ENCODE results near the gene MGAT4B.

The MGAT4B gene

DNA sequence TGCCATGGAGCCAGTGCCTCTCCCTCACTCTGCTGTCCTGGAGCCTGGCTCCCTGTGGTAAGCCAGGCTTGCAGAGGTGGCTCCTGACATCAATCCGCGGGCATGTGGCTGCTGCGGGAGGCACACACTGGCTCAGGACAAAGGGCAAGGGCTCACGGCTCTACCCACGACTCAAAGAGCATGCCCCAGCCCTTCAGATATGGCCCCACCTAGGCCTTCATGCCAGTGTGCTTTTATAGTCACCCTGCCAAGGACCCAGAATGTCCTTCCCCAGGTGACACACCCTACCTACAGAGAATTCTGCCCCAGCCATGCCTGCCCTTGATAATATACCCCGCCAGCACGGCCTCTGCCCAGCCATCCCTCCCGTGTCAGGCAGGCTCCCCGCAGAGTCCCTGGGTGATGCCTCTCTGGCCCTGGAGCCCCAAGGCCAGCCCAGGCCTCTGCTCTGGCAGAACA is 1.6 kb downstream of the MGAT4B start:
- no peaks in the 10 kb centered on the region for H3K9me3 Mint-ChIP-seq
- peak overlapping the region; percentile 81 for H3K27ac Mint-ChIP-seq
- H3K36me3 Mint-ChIP-seq (ENCODE audit: low read depth), result peaks cover 7% of the 10 kb centered on the region
- H3K4me1 Mint-ChIP-seq (ENCODE audit: low read depth), result peaks cover 39% of the 10 kb centered on the region
- no peaks in the 10 kb centered on the region for H3K27me3 Mint-ChIP-seq
- no peak for DNase-seq
- peak overlapping the region; percentile 83 for H3K4me3 Mint-ChIP-seq

DNA sequence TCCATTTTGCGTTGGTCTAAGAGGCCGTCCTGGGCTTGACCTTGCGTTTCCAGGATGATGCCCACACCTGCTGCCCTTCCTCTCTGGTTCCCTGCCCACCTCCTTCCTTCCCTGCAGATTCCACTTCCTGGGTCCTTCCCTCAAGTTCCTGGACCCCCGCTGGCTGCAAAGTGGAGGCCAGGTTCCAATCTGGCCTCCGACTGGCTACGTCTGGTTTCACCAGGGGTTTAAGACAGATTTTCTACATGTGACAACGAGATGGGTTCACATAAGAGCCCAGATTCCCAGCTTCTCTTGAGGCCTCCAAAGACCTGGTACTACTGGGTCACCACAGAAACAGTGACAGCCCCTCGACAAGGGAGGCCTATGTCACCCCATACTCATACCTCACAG is 2.1 kb downstream of the MGAT4B start:
- Mint-ChIP-seq H3K4me1 (ENCODE audit: low read depth) (peaks cover 39% of the 10 kb centered on the region), H3K27ac (peak overlapping the region; percentile 44), H3K27me3 (no peaks in the 10 kb centered on the region), H3K4me3 (peak overlapping the region; percentile 83), H3K9me3 (no peaks in the 10 kb centered on the region), H3K36me3 (ENCODE audit: low read depth) (peaks cover 11% of the 10 kb centered on the region)
- DNase-seq, result no peak

DNA sequence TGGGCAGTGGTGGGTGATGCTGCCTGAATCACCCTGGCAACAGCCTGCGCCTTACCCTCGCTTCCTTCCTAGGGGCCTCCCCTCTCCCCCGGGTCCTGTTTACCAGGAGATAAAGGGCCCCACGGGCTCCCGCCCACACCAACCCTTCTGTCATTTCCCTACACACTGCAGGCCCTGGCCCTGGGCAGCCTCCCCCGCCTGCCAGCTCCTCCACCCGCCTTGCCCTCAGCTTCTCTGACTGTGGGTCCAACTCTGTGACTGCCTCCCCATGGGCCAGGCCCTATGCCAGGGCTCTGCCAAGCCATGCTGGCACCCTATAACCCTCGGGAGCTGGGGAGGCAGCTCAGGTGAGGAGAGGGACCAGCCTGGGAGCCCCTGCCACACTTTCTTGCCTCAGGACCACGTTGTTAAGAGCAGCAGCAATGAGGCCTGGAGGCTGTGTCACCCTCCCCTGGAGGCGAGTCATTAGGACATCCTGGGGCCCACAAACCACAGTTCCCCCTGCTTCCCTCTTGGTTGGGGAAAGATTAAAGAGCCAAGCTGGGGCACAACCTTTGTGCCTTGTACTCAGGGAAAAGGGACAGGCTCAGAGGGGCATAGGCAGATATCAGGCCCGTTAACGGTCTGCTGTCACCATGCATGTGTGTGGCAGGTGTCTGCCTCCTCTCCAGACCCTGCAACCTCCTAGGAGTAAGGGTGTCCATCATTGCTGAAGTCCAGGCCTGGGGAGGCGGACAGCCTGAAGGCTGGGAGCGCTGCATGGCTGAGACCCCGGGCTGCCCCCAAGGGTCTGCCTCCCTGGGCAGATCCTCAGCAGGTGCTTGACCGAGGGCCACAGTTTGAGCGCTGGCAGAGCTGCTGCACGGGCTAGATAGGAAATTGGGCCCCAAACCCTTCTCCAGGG is 2.8 kb downstream of the MGAT4B start:
- H3K27me3 Mint-ChIP-seq, result no peaks in the 10 kb centered on the region
- peak; percentile 68 for DNase-seq
- H3K9me3 Mint-ChIP-seq, result no peaks in the 10 kb centered on the region
- peaks cover 18% of the 10 kb centered on the region for H3K36me3 Mint-ChIP-seq (ENCODE audit: low read depth)
- peak overlapping the region; percentile 81 for H3K27ac Mint-ChIP-seq
- H3K4me1 Mint-ChIP-seq (ENCODE audit: low read depth), result peaks cover 39% of the 10 kb centered on the region
- H3K4me3 Mint-ChIP-seq, result peak overlapping the region; percentile 83

DNA sequence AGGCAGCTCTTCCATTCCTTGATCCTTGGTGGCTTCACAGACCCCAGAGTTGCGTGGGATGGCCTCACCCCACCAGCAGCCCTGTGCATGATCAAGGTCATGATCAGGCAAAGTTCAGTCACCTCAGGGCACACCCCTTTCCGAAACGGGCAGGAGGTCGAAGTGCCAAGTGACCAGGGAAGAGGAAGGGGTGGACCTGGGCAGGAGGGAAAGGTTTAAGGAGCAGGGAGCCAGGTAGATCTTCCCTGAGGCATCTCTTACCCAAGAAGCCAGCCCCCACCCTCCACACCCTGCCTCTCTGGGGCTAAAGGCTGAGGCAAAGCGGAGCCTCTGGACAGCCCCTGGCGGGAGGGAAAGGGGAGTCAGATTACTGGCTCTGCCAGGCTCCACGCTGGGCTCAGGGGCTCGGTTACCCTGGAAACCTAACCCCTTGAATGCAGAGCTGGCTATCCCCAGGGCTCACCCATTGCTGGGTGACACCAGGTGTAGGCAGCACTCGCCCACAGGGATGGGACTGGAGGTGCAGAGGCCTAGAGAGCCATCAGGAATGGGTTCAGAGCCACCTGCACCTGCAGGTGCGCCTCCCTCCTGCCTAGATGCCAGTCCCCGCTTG is 3.6 kb downstream of the MGAT4B start:
- DNase-seq, result no peak
- H3K9me3 Mint-ChIP-seq, result no peaks in the 10 kb centered on the region
- no peaks in the 10 kb centered on the region for H3K27me3 Mint-ChIP-seq
- no peak overlapping the region for H3K27ac Mint-ChIP-seq
- H3K4me3 Mint-ChIP-seq, result no peak overlapping the region
- H3K36me3 Mint-ChIP-seq (ENCODE audit: low read depth), result peaks cover 25% of the 10 kb centered on the region
- peaks cover 36% of the 10 kb centered on the region for H3K4me1 Mint-ChIP-seq (ENCODE audit: low read depth)

DNA sequence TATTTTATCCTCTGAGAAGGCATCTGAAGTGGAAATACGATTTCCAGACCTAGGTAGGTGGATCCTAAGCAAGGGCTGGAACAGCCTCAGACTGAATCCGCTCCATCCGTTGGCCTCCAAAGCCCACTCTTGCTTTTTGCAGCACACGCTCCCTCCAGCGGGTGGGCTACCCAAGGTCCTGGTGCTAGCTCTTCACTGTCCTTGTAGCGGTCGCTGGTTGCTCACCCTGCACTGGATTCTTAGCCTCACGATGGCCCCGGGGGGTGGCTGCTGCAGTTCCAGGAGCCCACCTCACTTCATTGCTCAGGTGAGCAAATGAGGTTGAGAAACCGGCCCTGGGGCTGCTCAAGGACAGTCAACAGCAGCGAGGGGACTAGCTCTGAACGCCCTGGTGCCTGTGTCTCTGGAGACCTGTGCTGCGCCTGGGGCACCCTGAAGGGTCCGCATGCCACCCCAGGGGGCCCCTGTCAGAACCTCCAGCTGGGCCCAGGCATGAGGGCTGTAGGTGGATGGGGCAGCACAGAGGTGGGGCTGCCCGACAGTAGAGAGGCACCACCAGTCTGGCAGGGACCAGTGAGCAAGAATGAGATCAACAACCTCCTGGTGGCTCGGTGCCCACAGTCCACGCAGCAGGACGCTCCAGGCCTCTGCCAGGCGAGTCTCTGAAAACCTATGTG is 4.3 kb downstream of the MGAT4B start:
- peaks cover 27% of the 10 kb centered on the region for H3K36me3 Mint-ChIP-seq (ENCODE audit: low read depth)
- DNase-seq, result no peak
- H3K27ac Mint-ChIP-seq, result no peak overlapping the region
- H3K9me3 Mint-ChIP-seq, result no peaks in the 10 kb centered on the region
- no peak overlapping the region for H3K4me3 Mint-ChIP-seq
- H3K4me1 Mint-ChIP-seq (ENCODE audit: low read depth), result peaks cover 36% of the 10 kb centered on the region
- no peaks in the 10 kb centered on the region for H3K27me3 Mint-ChIP-seq

DNA sequence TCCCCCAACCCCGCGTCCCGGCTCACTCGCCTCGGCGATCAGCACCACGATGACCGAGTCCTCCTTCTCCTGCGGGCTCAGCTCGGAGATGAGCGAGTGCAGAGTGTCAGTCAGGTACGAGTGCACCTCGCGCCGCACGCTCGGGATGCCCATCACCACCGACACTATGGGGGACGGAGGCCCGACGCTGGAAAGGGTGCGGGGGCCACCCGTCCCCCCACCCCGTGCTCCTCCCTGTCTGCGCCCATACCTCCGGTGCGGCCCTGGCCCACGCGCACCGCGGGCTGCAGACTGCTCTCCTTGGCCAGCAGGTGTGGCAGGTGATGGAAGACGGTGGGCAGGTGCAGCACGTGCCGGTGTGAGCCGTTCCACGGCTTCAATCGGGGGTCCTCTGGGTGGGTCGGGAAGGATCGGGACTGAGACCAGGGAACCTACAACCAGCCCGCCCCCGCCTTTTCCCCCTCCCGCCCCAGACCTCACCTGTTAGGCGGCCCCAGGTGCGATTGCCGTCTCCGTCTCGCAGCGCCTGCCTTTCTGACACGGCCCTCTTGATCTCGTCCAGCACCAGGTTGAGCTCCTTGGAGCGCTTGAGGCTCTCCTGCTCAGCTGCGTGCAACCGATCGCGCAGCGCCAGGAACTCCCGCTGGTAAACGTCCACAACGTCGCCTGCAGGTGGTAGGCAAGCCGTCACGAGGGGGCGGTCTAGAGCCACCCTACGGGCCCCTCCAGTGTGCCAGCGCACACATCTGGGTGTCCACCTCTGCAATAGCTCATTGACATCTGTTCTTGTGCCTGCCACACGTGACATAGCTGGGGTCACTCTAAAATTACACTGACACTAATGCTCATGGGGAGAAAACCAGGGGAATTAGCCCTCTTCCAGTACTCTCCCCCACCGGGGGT is 5.1 kb downstream of the MGAT4B start:
- Mint-ChIP-seq H3K4me3 (no peak overlapping the region), H3K27ac (no peak overlapping the region), H3K27me3 (no peaks in the 10 kb centered on the region), H3K9me3 (no peaks in the 10 kb centered on the region), H3K36me3 (ENCODE audit: low read depth) (peaks cover 34% of the 10 kb centered on the region), H3K4me1 (ENCODE audit: low read depth) (peaks cover 42% of the 10 kb centered on the region)
- peak; percentile 91 for DNase-seq

DNA sequence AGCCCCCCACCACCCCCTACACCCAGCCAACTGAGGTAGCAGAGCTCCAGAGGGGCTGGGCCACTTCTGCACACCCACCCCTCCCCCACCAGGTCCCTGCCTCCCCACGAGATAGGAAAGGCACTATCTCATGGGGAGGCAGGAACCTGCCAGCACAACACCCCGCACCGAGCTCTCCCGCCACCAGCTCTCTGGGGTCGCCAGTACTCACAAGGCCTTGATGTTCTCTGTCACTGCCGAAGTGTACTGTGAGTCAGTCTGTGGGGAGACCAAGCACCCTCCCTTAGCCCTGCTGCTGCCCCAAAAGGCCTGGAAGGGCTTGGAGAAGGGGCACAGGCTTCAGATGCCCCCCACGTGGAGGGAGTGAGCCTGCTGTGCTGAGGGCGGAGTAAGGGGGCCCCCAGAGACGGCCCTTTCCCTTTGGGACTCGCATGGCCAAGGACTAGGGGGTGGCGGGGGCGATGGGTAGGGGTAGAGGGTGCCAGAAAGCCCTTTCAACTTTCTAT is 5.9 kb downstream of the MGAT4B start:
- Mint-ChIP-seq H3K9me3 (no peaks in the 10 kb centered on the region), H3K4me1 (ENCODE audit: low read depth) (peaks cover 43% of the 10 kb centered on the region), H3K27ac (no peak overlapping the region), H3K36me3 (ENCODE audit: low read depth) (peaks cover 34% of the 10 kb centered on the region), H3K4me3 (no peak overlapping the region), H3K27me3 (no peaks in the 10 kb centered on the region)
- no peak for DNase-seq

DNA sequence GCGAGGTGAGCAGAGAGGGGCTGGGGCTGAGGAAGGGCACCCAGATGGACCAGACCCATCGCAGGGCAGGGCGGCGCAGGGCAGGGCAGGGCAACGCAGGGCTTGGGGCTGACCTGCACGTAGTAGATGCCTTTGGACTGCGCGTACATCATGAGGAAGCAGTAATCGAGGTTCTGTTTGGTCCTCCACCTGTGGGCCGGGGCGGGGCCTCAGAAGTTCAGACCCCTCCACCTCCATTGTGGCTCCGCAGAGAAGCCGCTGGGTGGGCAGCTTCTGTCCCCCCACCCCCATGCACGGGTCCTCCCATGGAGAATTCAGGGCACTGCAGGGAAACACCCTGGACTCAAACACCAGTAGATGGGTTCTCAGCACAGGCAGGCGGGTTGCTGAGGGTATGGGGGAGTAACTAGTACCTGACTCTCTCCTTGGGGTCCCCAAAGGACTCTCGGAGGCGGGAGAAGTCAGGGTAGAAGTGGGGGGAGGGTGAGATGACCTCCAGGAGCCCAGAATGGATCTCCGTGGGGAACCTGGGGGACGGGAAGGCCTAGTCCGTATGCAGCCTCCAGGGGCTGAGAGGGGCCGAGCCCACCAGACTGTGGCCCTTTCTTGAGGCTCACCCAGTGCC is 6.5 kb downstream of the MGAT4B start:
- H3K4me1 Mint-ChIP-seq (ENCODE audit: low read depth), result peaks cover 41% of the 10 kb centered on the region

DNA sequence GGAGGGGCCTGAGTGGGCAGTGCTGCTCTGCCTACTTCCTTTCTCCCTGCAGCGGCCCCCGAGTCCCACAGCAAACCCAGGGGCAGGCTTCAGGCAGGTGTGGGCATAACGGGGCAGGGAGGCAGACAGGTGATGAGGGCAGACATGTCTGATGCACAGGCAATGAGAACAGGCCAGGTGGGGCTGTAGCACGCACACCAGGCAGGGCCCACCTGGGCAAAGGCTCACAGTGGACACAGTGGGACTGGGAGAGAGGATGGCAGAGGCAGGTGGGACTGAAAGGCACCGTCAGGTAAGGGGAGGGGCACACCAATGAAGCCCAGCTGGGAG is 7.1 kb downstream of the MGAT4B start:
- H3K4me3 Mint-ChIP-seq, result no peak overlapping the region
- H3K9me3 Mint-ChIP-seq, result no peaks in the 10 kb centered on the region
- H3K36me3 Mint-ChIP-seq (ENCODE audit: low read depth), result peaks cover 34% of the 10 kb centered on the region
- peaks cover 41% of the 10 kb centered on the region for H3K4me1 Mint-ChIP-seq (ENCODE audit: low read depth)
- no peak overlapping the region for H3K27ac Mint-ChIP-seq
- DNase-seq, result no peak
- H3K27me3 Mint-ChIP-seq, result no peaks in the 10 kb centered on the region

More for the DNA sequence above, 6.5 kb downstream of the MGAT4B start:
- DNase-seq, result no peak
- Mint-ChIP-seq H3K4me3 (no peak overlapping the region), H3K27ac (no peak overlapping the region), H3K36me3 (ENCODE audit: low read depth) (peaks cover 34% of the 10 kb centered on the region), H3K9me3 (no peaks in the 10 kb centered on the region), H3K27me3 (no peaks in the 10 kb centered on the region)

DNA sequence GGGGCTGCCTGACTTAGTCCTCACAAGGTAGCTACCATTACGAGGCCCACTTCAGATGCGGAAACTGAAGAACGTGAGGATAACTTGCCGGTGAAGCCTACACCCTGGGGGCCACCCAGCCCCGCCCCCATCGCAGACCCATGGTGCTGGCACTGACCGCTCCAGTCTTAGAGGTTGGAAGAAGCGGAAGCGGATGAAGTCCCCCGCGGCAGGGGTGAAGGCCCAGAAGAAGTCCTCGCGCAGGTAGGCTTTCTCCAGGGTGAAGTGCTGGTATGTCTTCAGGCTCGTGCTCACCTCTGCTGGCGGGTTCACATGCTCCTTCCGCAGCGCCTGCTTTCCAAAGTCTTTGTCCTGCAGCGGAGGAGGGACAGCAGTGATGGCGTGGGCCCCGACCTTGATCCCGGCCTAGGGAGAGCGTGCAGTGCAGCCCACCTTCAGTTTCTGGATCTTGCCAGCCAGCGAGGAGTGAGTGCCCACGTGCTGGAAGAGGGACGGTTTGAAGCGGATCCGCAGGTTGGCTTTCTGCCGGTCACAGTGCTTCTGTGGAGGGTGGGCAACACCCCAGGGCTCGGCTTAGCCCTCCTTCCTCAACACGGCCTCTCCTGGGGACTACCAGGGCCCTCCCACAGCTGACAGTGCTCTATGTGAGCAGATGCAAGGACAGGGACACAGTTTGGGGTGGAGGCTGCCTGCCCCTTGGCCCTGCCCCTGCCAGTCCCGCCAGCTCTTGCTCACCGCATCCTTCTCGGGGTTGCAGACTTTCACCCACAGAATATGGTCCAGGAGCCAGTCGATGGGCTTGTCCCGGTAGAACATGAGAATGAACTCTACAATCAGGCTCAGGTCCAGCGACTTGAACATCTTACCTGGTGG is 7.7 kb downstream of the MGAT4B start:
- peaks cover 34% of the 10 kb centered on the region for H3K36me3 Mint-ChIP-seq (ENCODE audit: low read depth)
- H3K4me1 Mint-ChIP-seq (ENCODE audit: low read depth), result peaks cover 41% of the 10 kb centered on the region
- no peaks in the 10 kb centered on the region for H3K27me3 Mint-ChIP-seq
- no peak overlapping the region for H3K4me3 Mint-ChIP-seq
- H3K9me3 Mint-ChIP-seq, result no peaks in the 10 kb centered on the region
- no peak overlapping the region for H3K27ac Mint-ChIP-seq
- no peak for DNase-seq

DNA sequence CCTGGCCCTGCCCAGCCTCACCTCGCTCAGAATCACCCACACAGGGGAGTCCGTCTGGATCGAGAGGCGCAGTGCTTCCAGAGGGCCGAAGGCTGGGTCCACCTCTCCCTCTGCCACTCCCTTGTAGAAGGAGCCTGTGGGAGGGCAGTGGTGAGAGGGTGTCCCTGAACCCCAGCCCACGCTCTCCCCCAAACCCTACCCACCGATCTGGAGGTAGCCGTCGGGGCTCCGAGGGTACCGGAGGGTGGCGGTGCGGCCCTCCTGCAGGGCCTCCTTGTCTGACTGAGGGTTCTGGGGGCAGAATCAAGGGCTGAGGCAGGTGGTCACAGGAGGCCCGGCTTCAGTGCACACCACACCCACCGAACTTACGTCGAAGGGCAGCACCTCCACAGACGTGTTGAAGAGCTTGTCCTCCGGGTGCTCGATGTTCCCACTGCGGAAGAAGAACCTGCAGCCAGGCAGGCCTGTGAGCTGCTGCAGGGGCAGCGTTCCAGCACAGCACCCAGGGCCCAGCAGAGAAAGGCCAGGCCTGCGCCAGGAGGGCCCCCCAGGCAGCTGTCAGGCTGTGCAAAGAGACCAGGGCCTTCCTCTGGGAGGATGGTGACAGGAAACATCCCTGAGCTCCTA is 8.4 kb downstream of the MGAT4B start:
- Mint-ChIP-seq H3K27me3 (no peaks in the 10 kb centered on the region), H3K9me3 (no peaks in the 10 kb centered on the region), H3K27ac (no peak overlapping the region), H3K36me3 (ENCODE audit: low read depth) (peaks cover 34% of the 10 kb centered on the region), H3K4me3 (no peak overlapping the region), H3K4me1 (ENCODE audit: low read depth) (peaks cover 41% of the 10 kb centered on the region)
- DNase-seq, result no peak

DNA sequence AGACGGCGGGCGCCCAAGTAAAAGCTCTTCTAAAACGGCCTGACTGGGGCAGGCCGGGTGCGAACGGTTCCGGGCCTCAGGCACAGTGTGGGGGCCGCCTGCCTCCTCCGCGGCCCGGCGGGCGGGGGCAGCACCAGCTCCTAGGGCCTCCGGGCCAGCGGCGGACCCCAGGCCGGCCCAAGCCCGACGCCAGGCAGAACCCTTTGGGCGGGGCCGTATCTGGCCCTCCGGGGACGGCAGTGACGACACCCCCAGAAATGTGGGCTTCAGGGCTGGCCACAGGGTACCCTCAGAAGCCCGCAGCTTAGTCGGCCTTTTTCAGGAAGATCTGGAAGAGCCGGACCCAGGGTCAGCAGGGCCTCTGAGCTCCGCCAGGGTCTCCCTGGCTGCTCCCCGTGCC is 8.9 kb downstream of the MGAT4B start:
- Mint-ChIP-seq H3K9me3 (no peaks in the 10 kb centered on the region), H3K36me3 (ENCODE audit: low read depth) (peaks cover 34% of the 10 kb centered on the region), H3K4me1 (ENCODE audit: low read depth) (peaks cover 40% of the 10 kb centered on the region), H3K27me3 (no peaks in the 10 kb centered on the region), H3K27ac (no peak overlapping the region), H3K4me3 (no peak overlapping the region)
- DNase-seq, result no peak

Data from activated T-cell treated with anti-CD3 and anti-CD28 coated beads, Interleukin-2, amount 50 U/mL, for 24 hours (primary cell).